HG03097 (cell line): Measurements from ENCODE around the gene PRSS53.

Experiments used
- ATAC-seq: cut with Tn5 transposase; IDR thresholded peaks from one replicate; pipeline ENCODE4 v1.9.1; 2021; ENCODE audit not compliant: unreplicated experiment, low FRiP score

Gene PRSS53

DNA sequence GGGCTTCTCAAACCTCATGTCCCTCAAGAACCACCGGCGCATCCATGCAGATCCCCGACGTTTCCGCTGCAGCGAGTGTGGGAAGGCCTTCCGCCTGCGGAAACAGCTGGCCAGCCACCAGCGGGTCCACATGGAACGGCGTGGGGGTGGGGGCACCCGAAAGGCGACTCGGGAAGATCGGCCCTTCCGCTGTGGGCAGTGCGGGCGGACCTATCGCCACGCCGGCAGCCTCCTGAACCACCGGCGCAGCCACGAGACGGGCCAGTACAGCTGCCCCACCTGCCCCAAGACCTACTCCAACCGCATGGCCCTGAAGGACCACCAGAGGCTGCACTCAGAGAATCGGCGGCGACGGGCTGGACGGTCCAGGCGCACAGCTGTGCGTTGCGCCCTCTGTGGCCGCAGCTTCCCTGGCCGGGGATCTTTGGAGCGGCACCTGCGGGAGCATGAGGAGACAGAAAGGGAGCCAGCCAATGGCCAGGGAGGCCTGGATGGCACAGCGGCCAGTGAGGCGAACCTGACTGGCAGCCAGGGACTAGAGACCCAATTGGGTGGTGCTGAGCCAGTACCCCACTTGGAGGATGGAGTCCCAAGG, 8.6 kb downstream of the PRSS53 start:
- ATAC-seq, result no peak

DNA sequence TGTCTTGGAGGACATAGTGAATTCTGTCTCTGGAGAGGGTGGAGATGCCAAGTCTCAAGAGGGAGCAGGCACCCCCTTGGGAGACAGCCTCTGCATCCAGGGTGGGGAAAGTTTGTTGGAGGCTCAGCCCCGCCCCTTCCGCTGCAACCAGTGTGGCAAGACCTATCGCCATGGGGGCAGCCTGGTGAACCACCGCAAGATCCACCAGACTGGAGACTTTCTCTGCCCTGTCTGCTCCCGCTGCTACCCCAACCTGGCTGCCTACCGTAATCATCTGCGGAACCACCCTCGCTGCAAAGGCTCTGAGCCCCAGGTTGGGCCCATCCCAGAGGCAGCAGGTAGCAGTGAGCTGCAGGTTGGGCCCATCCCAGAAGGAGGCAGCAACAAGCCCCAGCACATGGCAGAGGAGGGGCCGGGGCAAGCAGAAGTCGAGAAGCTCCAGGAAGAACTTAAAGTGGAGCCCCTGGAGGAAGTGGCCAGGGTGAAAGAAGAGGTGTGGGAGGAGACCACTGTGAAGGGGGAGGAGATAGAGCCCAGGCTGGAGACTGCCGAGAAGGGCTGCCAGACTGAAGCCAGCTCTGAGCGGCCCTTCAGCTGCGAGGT, 9.3 kb downstream of the PRSS53 start:
- ATAC-seq, result no peak

DNA sequence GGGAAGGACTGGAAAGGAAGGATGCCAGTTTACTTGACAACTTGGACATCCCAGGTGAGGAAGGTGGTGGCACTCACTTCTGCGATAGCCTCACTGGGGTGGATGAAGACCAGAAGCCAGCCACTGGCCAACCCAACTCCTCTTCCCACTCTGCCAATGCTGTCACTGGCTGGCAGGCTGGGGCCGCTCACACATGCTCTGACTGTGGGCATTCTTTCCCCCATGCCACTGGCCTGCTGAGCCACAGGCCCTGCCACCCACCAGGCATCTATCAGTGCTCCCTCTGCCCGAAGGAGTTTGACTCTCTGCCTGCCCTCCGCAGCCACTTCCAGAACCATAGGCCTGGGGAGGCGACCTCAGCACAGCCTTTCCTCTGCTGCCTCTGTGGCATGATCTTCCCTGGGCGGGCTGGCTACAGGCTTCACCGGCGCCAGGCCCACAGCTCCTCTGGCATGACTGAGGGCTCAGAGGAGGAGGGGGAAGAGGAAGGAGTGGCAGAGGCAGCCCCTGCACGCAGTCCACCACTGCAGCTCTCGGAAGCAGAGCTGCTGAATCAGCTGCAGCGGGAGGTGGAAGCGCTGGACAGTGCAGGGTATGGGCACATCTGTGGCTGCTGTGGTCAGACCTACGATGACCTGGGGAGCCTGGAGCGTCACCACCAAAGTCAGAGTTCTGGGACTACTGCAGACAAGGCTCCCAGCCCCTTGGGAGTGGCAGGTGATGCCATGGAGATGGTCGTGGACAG, 10.0 kb downstream of the PRSS53 start:
- ATAC-seq, result no peak

DNA sequence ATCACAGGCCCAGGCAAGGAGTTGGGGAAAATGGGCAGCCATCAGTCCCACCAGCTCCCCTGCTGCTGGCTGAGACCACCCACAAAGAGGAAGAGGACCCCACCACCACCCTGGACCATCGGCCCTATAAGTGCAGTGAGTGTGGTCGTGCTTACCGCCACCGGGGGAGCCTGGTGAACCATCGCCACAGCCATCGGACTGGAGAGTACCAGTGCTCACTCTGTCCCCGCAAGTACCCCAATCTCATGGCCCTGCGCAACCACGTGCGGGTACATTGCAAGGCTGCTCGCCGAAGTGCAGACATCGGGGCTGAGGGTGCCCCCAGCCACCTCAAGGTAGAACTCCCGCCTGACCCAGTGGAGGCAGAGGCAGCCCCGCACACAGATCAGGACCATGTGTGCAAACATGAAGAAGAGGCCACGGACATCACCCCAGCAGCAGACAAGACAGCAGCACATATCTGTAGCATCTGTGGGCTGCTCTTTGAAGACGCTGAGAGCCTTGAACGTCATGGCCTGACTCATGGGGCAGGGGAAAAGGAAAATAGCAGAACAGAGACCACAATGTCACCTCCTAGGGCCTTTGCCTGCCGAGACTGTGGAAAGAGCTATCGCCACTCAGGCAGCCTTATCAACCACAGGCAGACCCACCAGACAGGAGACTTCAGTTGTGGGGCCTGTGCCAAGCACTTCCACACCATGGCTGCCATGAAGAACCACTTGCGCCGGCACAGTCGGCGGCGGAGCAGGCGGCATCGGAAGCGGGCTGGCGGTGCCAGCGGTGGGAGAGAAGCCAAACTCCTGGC, 10.9 kb downstream of the PRSS53 start:
- ATAC-seq, result no peak

DNA sequence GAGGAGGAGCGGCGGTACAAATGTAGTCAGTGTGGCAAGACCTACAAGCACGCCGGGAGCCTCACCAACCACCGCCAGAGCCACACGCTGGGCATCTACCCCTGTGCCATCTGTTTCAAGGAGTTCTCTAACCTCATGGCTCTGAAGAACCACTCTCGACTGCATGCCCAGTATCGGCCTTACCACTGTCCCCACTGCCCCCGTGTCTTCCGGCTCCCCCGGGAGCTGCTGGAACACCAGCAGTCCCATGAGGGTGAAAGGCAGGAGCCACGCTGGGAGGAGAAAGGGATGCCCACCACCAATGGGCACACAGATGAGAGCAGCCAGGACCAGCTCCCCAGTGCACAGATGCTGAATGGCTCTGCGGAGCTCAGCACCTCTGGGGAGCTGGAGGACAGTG, 11.7 kb downstream of the PRSS53 start:
- ATAC-seq, result no peak

DNA sequence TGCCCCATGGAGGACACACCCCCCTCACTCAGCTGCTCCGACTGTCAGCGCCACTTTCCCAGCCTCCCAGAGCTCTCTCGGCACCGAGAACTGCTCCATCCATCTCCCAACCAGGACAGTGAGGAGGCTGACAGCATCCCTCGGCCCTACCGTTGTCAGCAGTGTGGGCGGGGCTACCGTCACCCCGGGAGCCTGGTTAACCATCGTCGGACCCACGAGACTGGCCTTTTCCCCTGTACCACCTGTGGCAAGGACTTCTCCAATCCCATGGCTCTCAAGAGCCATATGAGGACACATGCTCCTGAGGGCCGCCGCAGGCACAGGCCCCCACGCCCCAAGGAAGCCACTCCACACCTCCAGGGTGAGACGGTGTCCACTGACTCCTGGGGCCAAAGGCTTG, 12.4 kb downstream of the PRSS53 start:
- no peak for ATAC-seq

- ATAC-seq, result no peak
Observed at GRCh38 chr16:31074814-31075183, 13.9 kb downstream of the PRSS53 start.

GRCh38 chr16:31073970-31074813, 14.6 kb downstream of the PRSS53 start, which contains the start of the genes ZNF646 and ZNF668:
TSS of gene ZNF646 (plus strand) at chr16:31074422. CDS start at chr16:31076325, 1,903 bp downstream.
TSS of gene ZNF668 (minus strand) at chr16:31074240. CDS start at chr16:31064459, 9,781 bp downstream.
- peak; percentile 59 for ATAC-seq

- ATAC-seq, result peak; percentile 53
Observed at GRCh38 chr16:31073142-31073969, 15.4 kb downstream of the PRSS53 start.

- no peak for ATAC-seq
Observed at GRCh38 chr16:31072540-31073141, 16.1 kb downstream of the PRSS53 start.

- no peak for ATAC-seq
Observed at GRCh38 chr16:31071861-31072260, 16.9 kb downstream of the PRSS53 start.

DNA sequence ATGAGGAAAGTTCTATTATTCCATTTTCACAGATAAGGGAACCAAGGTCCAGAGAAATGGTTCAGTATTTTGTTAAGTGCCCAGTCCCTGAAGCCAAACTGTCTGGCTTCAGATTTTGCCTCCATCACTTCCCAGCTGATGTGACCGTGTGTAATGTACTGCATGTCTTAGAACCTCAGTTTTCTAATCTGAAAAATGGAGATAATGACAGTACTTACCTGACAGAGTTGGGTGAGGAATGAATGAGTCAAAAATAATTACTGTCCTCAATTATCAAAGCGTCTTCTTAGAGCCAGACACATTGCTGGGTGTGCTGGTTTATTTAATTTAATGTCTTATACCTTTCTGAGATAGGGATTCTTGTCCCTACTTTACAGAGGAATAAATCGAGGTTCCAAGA, 21.4 kb downstream of the PRSS53 start:
- ATAC-seq, result no peak

- no peak for ATAC-seq
Observed at GRCh38 chr16:31064882-31065461, 23.8 kb downstream of the PRSS53 start.

DNA sequence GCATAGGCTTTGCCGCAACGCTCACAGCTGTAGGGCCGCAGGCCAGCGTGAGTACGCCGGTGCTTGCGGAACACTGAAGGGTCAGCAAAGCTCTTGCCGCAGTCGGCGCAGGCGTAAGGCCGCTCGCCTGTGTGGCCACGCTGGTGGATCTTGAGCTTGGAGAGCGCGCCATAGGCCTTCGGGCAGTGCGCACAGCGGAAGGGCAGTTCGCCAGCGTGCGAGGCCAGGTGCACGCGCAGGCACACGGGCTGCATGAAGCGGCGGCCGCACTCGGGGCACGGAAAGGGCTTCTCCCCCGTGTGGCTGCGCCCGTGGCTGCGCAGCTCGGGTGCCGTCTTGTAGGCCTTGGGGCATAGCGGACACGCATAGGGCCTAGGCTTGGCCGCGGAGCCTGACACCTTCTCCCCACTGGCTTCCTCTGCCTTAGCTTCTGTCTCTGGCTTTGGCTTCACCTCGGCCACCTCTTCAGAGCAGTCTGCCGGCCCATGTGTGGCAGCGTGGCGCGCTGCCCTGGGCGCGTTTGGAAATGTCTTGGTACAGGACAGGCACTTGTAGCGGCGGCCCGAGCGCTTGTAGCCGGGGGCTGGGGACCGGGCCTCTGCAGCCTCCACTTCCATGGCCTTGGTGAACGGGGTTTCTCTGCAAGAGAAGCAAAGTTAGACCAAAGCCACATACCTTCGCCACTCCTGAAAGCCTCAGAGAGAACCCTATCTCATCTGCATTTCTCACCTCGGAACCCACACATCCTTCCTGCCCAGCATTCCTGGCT, 24.7 kb downstream of the PRSS53 start:
- no peak for ATAC-seq

DNA sequence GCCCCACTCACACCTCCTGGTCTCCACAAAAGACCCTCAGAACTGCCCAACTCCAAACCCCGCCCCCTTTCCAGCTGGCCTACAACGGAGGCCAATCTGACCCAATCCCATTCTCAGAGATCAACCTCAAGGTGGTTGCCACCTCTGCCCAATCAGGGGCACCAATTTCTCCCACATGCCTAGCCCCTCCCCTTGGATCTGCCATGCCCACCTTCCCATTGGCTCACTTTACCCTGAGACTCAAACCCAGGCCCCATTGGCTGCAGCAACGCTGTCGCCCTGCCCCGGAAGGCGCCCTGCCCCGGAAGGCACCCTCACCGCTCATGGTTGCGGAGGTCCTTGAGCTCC, 25.3 kb downstream of the PRSS53 start:
- ATAC-seq, result no peak

DNA sequence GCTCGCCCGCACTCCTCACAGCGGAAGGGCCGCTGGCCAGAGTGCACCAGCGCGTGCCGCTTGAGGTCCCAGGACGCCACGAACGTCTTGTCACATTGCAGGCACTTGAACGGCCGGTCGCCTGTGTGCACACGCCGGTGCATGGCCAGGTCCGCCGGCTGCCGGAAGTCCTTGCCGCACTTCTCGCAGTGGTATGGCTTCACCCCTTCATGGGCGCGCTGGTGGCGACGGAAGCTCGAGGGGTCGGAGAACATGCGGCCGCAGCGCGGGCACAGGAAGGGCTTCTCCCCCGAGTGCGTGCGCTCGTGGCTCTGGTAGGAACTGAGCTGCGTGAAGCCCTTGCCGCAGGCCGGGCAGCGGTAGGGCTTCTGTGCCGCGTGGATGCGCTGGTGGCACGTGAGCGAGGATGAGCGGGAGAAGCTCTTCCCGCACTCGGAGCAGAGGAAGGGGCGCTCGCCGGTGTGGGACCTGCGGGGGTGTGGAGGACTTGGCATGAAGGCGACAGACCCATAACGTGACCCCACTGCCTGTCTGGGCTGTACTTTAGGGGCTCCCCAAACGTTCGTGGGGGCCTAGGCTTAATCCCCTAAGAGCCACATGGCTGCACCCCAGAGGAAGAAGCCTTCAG, 26.8 kb downstream of the PRSS53 start:
- ATAC-seq, result no peak

DNA sequence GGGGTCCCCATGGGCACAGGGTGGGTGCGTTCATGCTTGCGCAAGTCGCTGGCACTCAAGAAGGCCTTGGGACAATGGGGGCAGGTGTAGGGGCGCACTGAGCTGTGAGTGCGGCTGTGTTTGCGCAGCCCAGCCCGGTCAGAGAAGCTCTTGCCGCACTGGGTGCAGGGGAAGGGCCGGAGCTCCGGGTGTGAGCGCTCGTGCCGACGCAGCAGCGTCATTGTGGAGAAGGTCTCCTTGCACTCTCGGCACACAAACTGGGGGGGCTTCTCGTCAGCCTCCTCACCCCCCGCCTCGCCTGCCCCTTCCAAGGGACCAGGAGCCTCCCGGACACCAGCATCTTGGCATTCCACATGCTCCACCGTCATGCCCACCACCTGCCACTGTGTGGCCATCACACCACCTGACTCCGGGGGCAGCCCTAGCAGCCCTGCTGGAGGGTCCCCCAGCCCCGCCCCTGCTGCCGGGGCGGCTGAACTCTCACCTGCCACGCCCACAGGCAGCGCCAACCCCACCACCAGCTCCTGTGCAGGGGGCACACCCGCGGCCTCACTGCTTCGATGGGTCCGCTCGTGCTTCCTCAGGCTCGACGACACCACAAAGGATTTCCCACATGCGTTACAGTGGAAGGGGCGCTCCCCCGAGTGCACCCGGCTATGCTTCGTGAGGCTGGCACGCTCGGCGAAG, 27.5 kb downstream of the PRSS53 start:
- no peak for ATAC-seq
